HL-60 (cell line): ENCODE results near the gene HNRNPLL.

ENCODE experiments used
- CTCF ChIP-seq: IDR thresholded peaks from one replicate; pipeline ENCODE4 v1.5.1; 2011; ENCODE audit warnings: low read length, control low read depth, inconsistent platforms; ENCODE audit not compliant: insufficient read depth
- POLR2AphosphoS5 ChIP-seq: IDR thresholded peaks from 2 replicates; pipeline ENCODE4 v1.6.1; 2012; ENCODE audit warnings: low read depth
- REST ChIP-seq: IDR thresholded peaks from 2 replicates; pipeline ENCODE4 v1.6.1; 2012; ENCODE audit warnings: low read depth; ENCODE audit not compliant: insufficient replicate concordance
- SPI1 ChIP-seq: IDR thresholded peaks from 2 replicates; pipeline ENCODE4 v1.6.1; 2012; ENCODE audit warnings: low read depth, mild to moderate bottlenecking, borderline replicate concordance

- TF ChIP-seq SPI1: no peak
- no peak for TF ChIP-seq CTCF
- no peak for TF ChIP-seq REST
- no peak for TF ChIP-seq POLR2AphosphoS5
Measured at GRCh38 chr2:38565333-38565732, 37.4 kb downstream of the HNRNPLL start.
